Activated CD4-positive, alpha-beta T cell treated with anti-CD3 and anti-CD28 coated beads for 1 hour (primary cell): ENCODE data around the gene STK25.
"Not testable (repeated sequence)": the region's sequence is repeated elsewhere in the genome, so short reads cannot be mapped to it uniquely, and the experiment has no call there.

Source experiments
- DNase-seq: peaks from one replicate; pipeline ENCODE4 v3.0.0-alpha.2; 2020

Gene STK25

GRCh38 chr2:241539616-241540374 lies 31.4 kb upstream of the STK25 start:
- DNase-seq = no peak

- no peak for DNase-seq
Observed at GRCh38 chr2:241538838-241539615, 30.6 kb upstream of the STK25 start.

- DNase-seq = no peak
Observed at GRCh38 chr2:241535871-241536655, 27.7 kb upstream of the STK25 start.

GRCh38 chr2:241534701-241535375 lies 26.5 kb upstream of the STK25 start:
- no peak for DNase-seq

GRCh38 chr2:241534293-241534692 lies 25.9 kb upstream of the STK25 start:
- no peak for DNase-seq

GRCh38 chr2:241532733-241533601 lies 24.6 kb upstream of the STK25 start:
- DNase-seq = no peak

- no peak for DNase-seq
Observed at GRCh38 chr2:241532168-241532567, 23.8 kb upstream of the STK25 start.

- DNase-seq = no peak
Observed at GRCh38 chr2:241531161-241531722, 22.9 kb upstream of the STK25 start.

- DNase-seq = no peak
Observed at GRCh38 chr2:241530571-241530970, 22.2 kb upstream of the STK25 start.

GRCh38 chr2:241525818-241526780 lies 17.7 kb upstream of the STK25 start:
- DNase-seq = not testable (repeated sequence)

GRCh38 chr2:241522477-241522876 lies 14.1 kb upstream of the STK25 start:
- no peak for DNase-seq

GRCh38 chr2:241519669-241520068 lies 11.3 kb upstream of the STK25 start:
- no peak for DNase-seq

- no peak for DNase-seq
Observed at GRCh38 chr2:241517297-241517696, 8.9 kb upstream of the STK25 start.

- no peak for DNase-seq
Observed at GRCh38 chr2:241516520-241516965, 8.2 kb upstream of the STK25 start.

- no peak for DNase-seq
Observed at GRCh38 chr2:241514986-241515737, 6.8 kb upstream of the STK25 start.

- DNase-seq = no peak
Observed at GRCh38 chr2:241514553-241514952, 6.2 kb upstream of the STK25 start.

- no peak for DNase-seq
Observed at GRCh38 chr2:241511091-241511741, 2.8 kb upstream of the STK25 start.

- DNase-seq = no peak
Observed at GRCh38 chr2:241509155-241509784, 886 bp upstream of the STK25 start.
